Hepatocyte (in vitro differentiated cells): ENCODE data around the gene TXNDC16. TPM values are rescaled to one million over a fixed set of nuclear protein-coding genes. Genes with fewer than 3 reads are reported as not detected.

Source experiments
- DNase-seq: peaks from one replicate; pipeline ENCODE4 v3.0.0-alpha.2; 2016; ENCODE audit warnings: low spot score
- H2AFZ ChIP-seq: fragments of 200-600 bp; sonication (generic); 2 replicates; pipeline ENCODE4 v1.6.0; 2016; ENCODE audit warnings: antibody characterized with exemption, mild to moderate bottlenecking
- H3K27ac ChIP-seq: fragments of 200-600 bp; sonication (generic); 2 replicates; pipeline ENCODE4 v1.5.1; 2016; ENCODE audit warnings: mild to moderate bottlenecking
- H3K27me3 ChIP-seq: fragments of 200-600 bp; sonication (generic); 2 replicates; pipeline ENCODE4 v1.6.1; 2016
- H3K36me3 ChIP-seq: fragments of 200-600 bp; sonication (generic); replicated peaks from 2 replicates; pipeline ENCODE4 v1.5.1; 2016; ENCODE audit warnings: low read depth; ENCODE audit not compliant: insufficient read depth
- H3K4me1 ChIP-seq: fragments of 200-600 bp; sonication (generic); 2 replicates; pipeline ENCODE4 v1.5.1; 2016; ENCODE audit warnings: mild to moderate bottlenecking, moderate library complexity; ENCODE audit not compliant: insufficient read depth
- H3K4me2 ChIP-seq: fragments of 200-600 bp; sonication (generic); 2 replicates; pipeline ENCODE4 v1.6.0; 2016
- H3K4me3 ChIP-seq: fragments of 200-600 bp; sonication (generic); 2 replicates; pipeline ENCODE4 v1.5.1; 2016; ENCODE audit warnings: mild to moderate bottlenecking
- H3K79me2 ChIP-seq: fragments of 200-600 bp; sonication (generic); 2 replicates; pipeline ENCODE4 v1.6.0; 2017; ENCODE audit warnings: mild to moderate bottlenecking
- H3K9me2 ChIP-seq: fragments of 200-600 bp; sonication (generic); replicated peaks from 2 replicates; pipeline ENCODE4 v1.6.0; 2017; ENCODE audit warnings: mild to moderate bottlenecking; ENCODE audit not compliant: insufficient read depth
- H3K9me3 ChIP-seq: fragments of 200-600 bp; sonication (generic); 2 replicates; pipeline ENCODE4 v1.5.1; 2016; ENCODE audit warnings: low read depth, mild to moderate bottlenecking
- H4K20me1 ChIP-seq: fragments of 200-600 bp; sonication (generic); 2 replicates; pipeline ENCODE4 v1.6.0; 2016; ENCODE audit warnings: mild to moderate bottlenecking; ENCODE audit not compliant: insufficient read depth, poor library complexity, severe bottlenecking
- CTCF ChIP-seq: fragments of 200-600 bp; sonication (generic); IDR thresholded peaks from 2 replicates; pipeline ENCODE4 v1.5.1; 2016; ENCODE audit warnings: antibody characterized with exemption, mild to moderate bottlenecking; ENCODE audit not compliant: poor library complexity
- EZH2 ChIP-seq: fragments of 200-600 bp; sonication (generic); IDR thresholded peaks from 2 replicates; pipeline ENCODE4 v1.6.1; 2016; ENCODE audit warnings: antibody characterized with exemption, mild to moderate bottlenecking, borderline replicate concordance
- EZH2phosphoT487 ChIP-seq: fragments of 200-600 bp; sonication (generic); IDR thresholded peaks from one replicate; pipeline ENCODE4 v1.6.1; 2018; ENCODE audit warnings: antibody characterized with exemption, mild to moderate bottlenecking, low read depth, moderate library complexity; ENCODE audit not compliant: unreplicated experiment, severe bottlenecking
- WGBS: methylation state at CpG from one replicate; pipeline ENCODE4 v1.1.6; 2016; ENCODE audit warnings: low lambda C conversion rate; ENCODE audit errors: missing lambda C conversion rate; 5-methylcytosine and 5-hydroxymethylcytosine counted together
- polyA plus RNA-seq: library from polyadenylated mRNA; unstranded; fragments of >200 nt; fragmentation: Nextera tagmentation; extraction: Ambion mirVana; gene quantifications from 2 replicates; pipeline ENCODE4 v1.2.1, GENCODE V29; 2016
- total RNA-seq: library from RNA; depleted of rRNA; stranded (reverse); fragments of >200 nt; gene quantifications from 2 replicates; pipeline ENCODE4 v1.2.3, GENCODE V29; 2014

TXNDC16 gene
- total and polyA plus RNA-seq, 2 experiments from 2014 or later = 5.0 to 14.2 TPM

GRCh38 chr14:52467515-52468266, 84.6 kb downstream of the TXNDC16 start:
- TF ChIP-seq EZH2 (no peak), CTCF (no peak), EZH2phosphoT487 (no peak)
- no peak overlapping the region for H3K27ac ChIP-seq
- H3K4me2 ChIP-seq = no peak overlapping the region
- no peaks in the 10 kb centered on the region for H3K9me3 ChIP-seq
- DNase-seq = no peak
- H3K36me3 ChIP-seq = no peaks in the 10 kb centered on the region
- no peaks in the 10 kb centered on the region for H4K20me1 ChIP-seq
- no peak overlapping the region for H3K4me3 ChIP-seq
- no peaks in the 10 kb centered on the region for H3K4me1 ChIP-seq
- H3K79me2 ChIP-seq = no peaks in the 10 kb centered on the region
- H3K9me2 ChIP-seq = no peaks in the 10 kb centered on the region
- no peak overlapping the region for H2AFZ ChIP-seq
- H3K27me3 ChIP-seq = no peaks in the 10 kb centered on the region
- WGBS = 95% methylated on average over 7 of the region's 7 CpGs

GRCh38 chr14:52464175-52464574, 88.1 kb downstream of the TXNDC16 start:
- TF ChIP-seq EZH2phosphoT487 (no peak), CTCF (no peak), EZH2 (no peak)
- no peaks in the 10 kb centered on the region for H3K79me2 ChIP-seq
- H3K4me2 ChIP-seq = no peak overlapping the region
- no peak overlapping the region for H3K4me3 ChIP-seq
- DNase-seq = no peak
- WGBS = 96% methylated on average over 4 of the region's 4 CpGs
- H4K20me1 ChIP-seq = no peaks in the 10 kb centered on the region
- H3K36me3 ChIP-seq = no peaks in the 10 kb centered on the region
- H2AFZ ChIP-seq = no peak overlapping the region
- H3K4me1 ChIP-seq = no peaks in the 10 kb centered on the region
- H3K9me2 ChIP-seq = no peaks in the 10 kb centered on the region
- no peaks in the 10 kb centered on the region for H3K27me3 ChIP-seq
- no peaks in the 10 kb centered on the region for H3K9me3 ChIP-seq
- H3K27ac ChIP-seq = no peak overlapping the region

GRCh38 chr14:52463375-52463774, 88.9 kb downstream of the TXNDC16 start:
- DNase-seq = no peak
- H3K9me3 ChIP-seq = no peaks in the 10 kb centered on the region
- no peaks in the 10 kb centered on the region for H4K20me1 ChIP-seq
- TF ChIP-seq EZH2phosphoT487 (no peak), CTCF (no peak), EZH2 (no peak)
- H3K4me2 ChIP-seq = no peak overlapping the region
- no peaks in the 10 kb centered on the region for H3K36me3 ChIP-seq
- H3K9me2 ChIP-seq = no peaks in the 10 kb centered on the region
- H3K27ac ChIP-seq = no peak overlapping the region
- H3K4me3 ChIP-seq = no peak overlapping the region
- no peaks in the 10 kb centered on the region for H3K4me1 ChIP-seq
- no peak overlapping the region for H2AFZ ChIP-seq
- H3K79me2 ChIP-seq = no peaks in the 10 kb centered on the region
- H3K27me3 ChIP-seq = no peaks in the 10 kb centered on the region
- WGBS = 82% methylated on average over 3 of the region's 3 CpGs
